IMR-90 (cell line): ENCODE data around the gene CHN2.

ENCODE experiments used
- CTCF ChIP-seq: conservative IDR thresholded peaks from 2 replicates; pipeline ENCODE4 v1.5.1; 2012; ENCODE audit warnings: mild to moderate bottlenecking, low read depth, low read length, improper control_type of control experiment
- MAZ ChIP-seq: IDR thresholded peaks from 2 replicates; pipeline ENCODE4 v1.6.1; 2012; ENCODE audit warnings: low read depth, mild to moderate bottlenecking, low read length, improper control_type of control experiment, moderate library complexity, borderline replicate concordance

GRCh38 chr7:29161231-29161630, 33.3 kb upstream of the CHN2 start:
- TF ChIP-seq CTCF, result no peak
- TF ChIP-seq MAZ, result no peak
